Stimulated activated CD8-positive, alpha-beta memory T cell treated with anti-CD3 and anti-CD28 coated beads, Interleukin-4, amount 100 ng/mL, for 48 hours (primary cell): ENCODE data around the gene H3-3A.
"Not testable (repeated sequence)": the region's sequence is repeated elsewhere in the genome, so short reads cannot be mapped to it uniquely, and the experiment has no call there.

Experiments used
- DNase-seq: peaks from one replicate; pipeline ENCODE4 v3.0.0-alpha.2; 2020

H3-3A gene

DNA sequence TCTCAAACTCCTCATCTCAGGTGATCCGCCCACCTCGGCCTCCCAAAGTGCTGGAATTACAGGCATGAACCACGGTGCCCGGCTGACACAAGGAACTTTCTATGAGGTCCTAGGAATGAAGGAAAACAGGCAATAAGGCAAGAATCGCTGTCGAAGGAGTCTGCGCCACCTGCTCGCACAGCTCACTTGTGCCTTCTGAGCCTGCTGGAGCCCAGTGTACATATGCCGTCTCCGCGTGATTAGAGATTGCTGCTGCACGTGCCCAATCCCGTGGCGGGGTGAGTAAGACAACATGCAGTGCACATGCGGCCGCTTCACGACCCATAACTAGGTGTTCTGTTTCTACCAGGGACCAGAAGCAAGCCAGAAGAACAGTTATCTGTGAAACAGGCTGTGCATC lies 24.3 kb downstream of the H3-3A start:
- DNase-seq, result no peak

DNA sequence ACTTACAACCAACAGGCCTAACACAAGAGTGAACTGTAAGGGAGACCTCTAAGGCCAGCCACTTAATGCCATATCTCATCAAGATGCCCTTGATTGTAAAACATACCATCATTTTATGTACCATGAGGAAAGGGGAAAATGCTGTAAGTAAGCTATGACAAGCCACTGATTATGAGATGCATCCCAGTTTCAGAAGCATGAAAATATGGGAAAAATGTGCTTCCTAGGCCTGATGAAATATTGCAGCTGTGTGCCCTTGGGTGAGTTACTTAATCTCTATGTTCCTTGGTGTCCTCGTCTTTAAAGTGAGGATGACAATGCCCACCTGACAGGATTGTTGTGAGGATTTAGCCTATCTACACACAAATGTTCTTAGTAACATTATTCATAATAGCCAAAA lies 28.9 kb downstream of the H3-3A start:
- no peak for DNase-seq

DNA sequence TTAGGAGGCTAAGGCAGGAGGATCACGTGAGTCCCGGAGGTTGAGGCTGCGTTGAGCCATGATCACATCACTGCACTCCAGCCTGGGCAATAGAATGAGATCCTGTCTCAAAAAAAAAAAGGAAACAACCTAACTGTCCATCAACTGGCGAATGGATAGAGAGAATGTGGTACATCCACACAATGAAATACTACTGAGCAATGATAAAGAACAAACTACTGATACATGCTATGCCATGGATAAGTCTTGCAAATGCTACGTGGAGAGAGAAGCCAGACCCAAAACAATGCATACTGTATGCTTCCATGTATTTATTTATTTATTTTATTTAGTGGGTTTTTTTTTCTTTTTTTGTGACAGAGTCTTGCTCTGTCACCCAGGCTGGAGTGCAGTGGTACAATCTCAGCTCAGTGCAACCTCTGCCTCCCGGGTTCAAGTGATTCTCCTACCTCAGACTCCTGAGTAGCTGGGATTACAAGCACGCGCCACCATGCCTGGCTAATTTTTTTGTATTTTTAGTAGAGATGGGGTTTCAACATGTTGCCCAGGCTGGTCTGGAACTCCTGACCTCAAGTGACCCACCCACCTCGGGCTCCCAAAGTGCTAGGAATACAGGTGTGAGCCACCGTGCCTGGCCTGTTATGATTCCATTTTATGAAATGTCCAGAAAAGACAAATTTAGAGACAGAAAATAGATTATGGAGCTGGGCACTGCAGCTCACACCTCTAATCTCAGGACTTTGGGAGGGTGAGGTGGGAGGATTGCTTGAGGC lies 29.7 kb downstream of the H3-3A start:
- DNase-seq, result not testable (repeated sequence)

DNA sequence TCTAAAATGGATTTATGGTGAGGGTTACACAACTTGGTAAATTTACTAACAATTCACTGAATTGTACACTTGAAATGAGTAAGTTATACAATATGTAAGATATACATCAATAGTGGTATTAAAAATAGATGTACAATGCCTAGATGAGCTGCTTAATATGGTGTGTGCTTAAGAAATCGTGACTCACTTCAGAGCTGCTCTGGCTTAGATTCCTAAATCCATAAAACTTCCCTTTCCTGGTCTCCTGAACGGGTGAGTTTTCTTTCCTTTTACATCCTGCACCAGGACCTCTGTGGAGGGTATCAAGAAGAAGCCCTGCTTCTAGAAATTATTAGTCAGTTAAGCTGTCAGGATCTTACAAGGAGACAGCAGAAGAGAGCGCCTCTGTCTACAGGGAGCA lies 30.4 kb downstream of the H3-3A start:
- no peak for DNase-seq

DNA sequence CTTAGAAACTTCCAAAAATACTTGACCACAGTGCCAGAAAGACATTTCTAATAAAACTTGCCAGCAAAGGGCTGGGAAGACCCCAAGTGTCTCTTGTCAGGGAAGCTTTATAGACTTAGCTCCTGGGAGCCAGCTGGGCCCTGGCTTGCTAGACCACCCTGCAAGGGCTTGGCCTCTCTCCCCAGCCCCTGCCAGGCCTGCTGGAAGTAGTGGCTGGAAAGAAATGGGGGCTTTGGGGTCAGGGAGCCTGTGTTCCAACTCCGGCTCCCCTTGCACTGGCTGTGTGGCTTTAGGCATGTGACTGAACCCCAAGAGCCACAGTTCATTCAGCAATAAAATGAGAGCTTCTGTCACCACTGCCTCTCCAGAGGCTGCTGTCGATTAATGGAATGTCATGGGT lies 31.1 kb downstream of the H3-3A start:
- DNase-seq, result no peak

DNA sequence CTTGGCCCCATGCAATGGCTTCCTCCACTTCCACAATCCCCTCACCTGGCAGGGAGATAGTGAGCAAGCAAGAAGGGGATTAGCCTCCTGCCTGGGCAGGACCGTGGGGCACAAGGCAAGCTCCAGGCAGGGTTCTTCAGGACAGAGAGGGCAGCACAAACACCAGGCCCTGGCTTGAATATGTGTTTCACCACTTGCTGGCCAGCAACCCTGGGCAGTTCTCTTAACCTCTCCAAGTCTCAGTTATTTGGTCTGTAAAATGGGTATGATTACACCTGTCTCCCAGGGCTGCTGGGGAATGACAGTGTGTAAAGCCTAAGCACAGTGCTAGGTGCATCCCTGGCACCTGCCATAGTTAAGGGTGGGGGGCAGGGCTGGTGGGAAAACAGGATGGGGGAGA lies 31.9 kb downstream of the H3-3A start:
- DNase-seq, result no peak

DNA sequence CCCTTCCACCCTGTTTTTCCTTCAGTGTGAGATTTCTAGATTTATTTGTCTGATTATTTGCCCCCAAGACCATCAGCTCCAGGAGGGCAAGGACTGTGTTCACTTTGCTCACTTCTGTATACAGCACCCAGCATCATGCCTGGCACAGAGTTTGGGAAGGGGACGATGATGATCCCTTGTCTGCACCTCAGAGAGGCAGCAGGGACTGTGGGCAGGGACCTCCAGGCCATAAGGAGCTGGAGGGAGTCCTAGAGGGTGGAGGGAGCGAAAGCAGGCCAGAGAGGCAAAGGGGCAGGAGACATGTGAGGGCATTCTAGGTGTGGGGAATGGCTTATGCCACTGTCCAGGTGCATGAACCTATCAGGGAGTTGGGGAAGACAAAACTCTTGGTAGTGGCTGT lies 32.8 kb downstream of the H3-3A start:
- DNase-seq, result no peak

DNA sequence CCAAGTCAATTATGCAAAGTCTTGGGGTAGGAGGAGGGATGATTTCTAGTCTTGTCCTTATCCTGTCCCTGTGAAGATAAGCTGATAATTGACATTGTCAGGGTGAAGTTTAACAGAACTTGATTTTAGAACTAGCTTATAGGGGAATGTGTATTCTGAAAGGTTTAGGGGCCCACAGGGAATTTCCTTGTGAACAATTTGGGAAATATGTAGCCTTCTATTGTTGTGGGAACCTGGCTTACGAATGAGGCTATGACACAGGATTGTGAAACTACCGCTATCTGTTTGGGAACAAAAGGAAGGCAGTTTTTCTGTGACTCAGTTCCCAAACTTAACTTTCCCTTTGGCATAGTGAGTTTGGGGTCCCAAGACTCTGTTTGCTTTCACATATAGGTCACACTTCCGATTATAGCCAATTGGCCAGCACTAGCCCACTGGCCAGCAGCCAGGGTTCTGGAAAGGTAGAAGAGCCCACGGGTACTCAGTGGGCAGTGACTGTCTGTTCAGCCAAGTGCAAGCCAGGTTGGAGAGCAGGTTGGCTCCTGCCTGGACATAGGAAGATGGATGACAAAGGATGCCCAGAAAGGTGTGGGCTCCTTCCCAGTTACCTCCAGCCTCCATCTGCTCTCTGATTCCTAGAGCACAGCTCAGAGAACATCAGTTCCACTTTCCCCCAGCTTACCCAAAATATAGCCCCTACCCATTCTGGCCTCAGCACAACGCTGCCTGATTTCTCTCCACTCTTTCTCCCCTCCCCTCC lies 35.5 kb downstream of the H3-3A start:
- DNase-seq, result no peak

DNA sequence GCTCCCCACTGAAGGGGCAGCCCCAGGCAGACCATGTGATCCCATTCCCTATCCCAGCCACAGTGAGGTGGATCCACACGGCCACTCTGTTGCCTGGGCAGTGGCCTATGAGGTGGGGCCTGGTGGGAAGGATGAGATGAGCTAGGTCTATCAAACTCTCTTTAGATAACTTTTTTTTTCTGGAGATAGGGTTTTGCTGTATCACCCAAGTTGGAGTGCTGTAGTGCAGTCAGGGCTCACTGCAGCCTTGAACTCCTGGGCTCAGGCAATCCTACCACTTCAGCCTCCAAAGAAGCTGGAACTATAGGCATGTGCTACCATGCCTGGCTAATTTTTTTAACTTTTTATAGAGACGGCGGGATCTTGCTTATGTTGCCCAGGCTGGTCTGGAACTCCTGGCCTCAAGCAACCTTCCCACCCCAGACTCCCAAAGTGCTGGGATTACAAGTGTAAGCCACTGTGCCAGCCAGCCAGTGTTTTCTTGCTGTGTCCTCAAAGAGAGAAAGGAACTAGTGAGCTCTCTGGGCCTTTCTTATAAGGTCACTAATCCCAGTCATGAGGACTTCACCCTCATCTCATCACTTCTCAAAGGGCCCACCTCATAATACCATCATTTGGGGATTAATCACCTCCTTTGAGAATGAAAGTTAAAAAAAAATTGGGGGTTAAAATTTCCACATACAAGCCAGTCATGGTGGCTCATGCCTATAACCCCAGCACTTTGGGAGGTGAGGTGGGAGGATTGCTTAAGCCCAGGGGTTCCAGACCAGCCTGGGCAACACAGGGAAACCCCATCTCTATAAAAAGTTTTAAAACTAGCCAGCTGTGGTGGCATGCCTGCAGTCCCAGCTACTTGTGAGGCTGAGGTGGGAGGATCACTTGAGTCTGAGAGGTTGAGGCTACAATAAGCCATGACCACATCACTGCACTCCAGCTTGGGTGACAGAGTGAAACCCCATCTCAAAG lies 36.6 kb downstream of the H3-3A start:
- DNase-seq, result peak; percentile 39

DNA sequence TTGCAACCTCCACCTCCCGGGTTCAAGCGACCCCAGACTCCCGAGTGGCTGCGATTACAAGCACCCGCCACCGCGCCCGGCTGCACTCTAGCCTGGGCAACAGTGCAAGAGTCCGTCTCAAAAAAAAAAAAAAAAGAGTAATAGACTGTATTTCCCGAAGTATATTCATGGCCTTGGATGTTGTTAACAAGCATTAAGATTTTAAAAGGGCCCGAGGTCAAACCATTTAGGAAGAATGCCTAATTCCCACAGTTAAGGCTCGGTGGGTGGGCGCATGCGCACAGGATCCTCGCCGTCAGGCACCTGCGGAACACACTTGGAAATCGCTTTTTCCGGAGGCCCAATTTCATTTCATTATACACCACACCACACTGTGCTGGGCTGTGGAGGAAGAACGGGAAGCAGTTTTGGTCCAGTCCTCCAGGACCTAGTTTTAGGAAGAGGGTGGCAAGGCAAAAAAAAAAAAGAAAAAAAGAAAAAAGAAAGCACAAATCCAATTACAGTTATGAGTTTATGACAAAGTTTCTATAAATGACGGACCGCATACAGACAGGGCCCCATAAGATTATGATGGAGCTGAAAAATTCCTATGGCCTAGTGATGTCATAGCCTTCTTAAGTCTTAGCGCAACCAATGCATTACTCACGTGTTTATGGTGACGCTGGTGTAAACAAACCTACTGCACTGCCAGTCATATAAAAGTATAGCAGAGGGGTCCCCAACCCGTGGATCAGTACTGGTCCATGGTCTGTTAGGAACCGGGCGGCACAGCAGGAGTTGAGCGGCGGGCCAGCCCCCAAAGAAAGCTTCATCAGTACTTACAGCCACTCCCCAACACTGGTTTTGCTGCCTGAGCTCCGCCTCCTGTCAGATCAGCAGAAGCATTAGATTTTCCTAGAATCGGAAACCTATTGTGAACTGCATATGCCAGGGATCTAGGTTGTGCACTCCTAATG lies 38.2 kb downstream of the H3-3A start:
- DNase-seq, result peak; percentile 68

DNA sequence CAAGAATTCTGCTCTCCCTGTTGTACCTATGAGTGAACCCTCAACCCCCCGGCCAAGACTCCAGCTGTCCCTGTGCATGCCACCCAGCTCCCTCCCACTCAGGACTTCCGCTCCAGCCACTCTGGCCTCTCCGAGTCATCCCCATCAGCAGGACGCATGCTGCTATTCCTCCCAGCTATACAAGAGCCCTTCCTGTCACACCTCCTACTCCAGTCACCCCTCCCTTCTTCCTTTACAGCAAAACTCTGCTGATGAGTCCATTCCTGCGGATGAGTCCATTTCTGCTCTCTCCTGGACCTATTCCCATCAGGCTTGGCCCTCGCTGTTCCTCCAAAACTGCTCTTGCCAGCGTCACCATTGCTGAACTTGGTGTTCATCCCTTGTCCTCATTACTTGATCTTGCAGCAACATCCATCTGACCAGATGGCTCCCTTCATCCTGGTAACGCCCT lies 42.2 kb downstream of the H3-3A start:
- no peak for DNase-seq

DNA sequence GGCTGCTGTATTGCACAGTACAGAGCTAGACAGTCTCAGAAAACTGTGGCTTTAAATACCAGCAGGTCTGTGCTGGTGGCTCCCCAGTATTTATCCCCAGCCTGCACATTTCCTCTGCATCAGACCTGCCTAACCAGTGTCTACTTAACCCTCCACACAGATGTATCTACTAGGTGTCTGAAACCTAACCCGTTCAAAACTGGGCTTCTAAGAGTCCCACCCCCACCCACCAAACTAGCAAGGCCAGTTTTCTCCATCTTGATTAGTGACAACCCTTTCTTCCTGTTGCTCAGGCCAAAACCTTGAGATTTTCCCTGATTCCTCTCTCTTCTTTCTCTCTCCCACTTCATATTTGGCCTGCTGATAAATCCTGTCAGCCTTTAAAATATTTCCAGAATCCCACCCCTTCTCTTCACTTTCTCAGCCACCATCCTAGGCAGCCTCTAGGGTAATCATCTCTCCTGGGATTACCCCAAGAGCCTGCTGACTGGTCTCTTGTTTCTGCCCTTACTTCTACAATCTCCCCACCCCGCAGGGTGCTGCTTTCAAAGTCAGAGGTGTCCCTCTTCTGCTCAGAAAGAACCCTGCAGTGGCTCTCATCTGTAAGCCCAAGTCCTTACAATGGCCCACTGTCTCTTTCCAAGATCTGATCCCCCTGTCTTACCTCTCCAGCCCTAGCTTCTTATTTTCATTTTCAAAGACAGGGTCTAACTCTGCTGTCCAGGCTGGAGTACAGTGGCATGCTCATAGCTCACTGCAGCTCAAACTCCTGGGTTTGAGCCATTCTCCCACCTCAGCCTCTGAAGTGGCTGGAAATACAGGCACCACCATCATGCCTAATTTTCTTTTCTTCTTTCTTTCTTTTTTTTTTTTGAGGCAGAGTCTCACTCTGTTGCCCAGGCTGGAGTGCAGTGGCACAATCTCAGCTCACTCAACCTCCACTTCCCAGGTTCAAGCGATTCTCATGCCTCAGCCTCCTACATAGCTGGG lies 45.2 kb downstream of the H3-3A start:
- DNase-seq, result no peak

DNA sequence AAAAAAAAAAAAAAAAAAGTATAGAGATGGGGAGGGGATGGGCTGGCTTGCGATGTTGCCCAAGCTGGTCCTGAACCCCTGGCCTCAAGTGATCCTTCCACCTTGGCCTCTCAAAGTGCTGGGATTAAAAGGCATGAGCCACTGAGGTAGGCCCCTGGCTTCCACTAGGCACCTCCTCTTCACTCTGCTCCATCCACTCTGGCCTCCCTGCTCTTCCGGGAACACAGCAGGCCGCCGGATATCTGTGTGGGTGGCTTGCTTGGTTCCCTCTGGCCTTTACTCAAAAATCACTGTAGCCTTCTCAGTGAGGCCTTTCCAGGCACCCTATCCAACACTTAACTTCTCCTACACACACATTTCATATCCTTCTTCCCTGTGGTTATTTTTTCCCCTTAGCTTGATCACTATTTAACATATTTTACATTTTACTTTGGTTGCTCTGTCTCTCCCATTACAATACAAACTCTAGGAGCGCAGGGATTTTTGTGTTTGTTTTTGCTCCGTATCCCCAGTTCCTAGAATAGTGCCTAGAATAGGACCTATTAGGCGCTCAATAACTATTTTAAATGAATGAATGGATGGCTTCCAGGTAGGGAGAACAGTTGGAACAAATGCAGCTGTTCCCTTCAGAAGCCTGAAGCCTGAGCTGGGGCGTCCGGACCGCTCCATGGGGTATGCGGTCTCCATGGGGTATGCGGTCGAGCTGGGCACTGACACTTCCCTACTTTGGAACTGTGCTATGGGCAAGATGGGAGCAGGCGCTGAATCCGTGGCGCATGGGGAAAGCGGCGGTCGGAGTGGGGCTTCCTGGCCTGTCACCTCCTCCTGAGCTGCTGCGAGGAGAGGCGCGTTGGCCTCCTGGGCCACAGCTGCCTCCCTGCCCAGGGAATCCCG lies 46.7 kb downstream of the H3-3A start:
- DNase-seq, result no peak

DNA sequence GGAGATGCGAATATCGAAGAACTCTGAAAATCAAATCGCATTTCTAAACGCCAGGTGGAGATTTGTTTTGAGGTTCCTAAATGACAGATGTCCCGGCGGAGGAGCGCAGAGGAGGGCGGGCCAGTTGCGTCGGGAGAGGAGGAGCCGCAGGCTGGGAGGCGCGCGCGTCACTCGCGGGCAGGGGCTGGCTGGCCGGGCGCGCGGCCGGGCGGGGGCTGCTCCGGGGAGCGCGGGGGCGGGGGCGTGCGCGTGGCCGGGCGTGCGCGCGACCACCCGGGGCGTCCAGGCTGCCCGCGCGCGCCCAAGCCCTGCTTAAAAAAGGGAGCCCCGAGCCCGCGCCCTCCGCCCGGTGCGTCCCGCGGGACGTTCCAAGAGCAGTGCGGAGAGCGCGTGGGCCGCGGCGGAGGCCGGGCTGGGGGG lies 47.3 kb downstream of the H3-3A start:
- DNase-seq, result peak; percentile 87

DNA sequence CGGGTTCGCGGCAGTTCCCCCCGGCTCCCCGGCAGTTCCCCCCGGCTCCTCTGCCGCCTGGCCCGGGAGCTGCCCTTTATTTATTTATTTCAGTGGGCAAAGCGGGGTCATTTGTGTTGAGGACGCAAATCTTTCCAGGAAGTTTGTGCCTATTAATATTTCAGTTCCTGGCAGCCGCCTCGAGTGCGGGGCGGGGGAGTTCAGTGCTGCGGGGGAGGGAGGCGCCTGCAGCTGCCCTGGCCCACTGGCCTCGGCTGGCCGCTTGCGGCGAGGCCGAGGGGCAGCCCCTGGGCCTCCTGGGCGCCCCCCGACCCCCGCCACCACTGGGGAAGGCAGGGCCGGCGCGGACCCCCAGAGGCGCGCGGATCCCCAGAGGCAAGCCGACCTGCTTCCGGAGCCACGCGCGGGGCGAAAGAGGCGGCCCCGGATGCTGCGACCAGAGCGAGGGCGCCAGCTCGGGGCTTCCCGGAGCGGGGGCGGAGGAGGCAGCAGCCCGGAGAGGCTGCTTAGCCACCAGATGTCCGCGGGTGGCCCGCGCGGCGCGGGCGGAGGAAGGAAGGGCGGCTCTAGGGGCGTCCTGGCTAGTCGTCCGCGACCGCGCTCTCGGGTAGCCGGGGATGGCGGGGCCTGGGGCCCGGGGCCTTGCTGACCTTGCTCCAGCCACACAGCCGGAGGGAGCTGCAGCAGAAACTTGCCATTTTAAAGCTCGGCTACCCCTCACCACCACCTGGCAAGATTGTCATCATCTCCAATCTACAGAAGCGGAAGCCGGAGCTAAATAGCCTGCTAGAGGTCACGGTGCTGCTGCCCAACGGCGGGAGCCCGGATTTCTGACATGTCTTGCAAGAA lies 48.0 kb downstream of the H3-3A start:
- DNase-seq, result peak; percentile 79

DNA sequence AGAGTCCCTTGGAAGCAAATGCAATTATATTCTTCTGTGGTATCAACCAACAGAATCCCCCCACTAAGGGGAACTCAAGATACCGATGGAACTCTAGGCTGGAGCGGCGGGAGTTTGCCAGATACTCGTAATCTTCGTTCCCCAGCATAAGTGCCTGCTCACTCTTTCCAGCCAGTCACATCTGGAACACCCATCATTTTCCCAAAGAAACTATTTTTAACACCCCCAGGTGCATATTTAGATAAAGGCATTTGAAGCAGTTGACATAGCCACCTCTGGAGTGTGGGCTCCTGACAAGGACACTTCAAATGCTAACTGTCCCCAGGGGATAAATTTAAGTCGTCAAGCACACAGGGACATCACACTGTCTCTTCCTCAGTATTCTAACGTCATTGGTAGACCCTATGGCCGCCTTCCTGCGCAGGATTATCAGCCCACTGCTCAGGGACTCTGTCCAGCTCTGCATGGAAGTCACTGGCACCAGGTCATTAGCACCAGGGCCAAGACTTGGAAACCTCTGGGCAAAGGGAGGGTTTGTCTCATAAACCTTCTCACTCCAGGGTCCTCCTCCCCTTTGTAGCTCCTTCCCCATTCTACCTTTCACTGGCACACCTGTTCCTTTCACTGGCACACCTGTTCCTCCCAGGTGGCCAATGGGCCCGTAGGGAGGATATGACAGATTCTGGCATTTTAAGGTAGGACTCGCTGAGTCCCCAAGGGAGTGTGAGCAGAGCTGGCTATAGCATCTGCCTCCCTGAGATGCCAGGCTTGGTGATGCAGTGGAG lies 48.8 kb downstream of the H3-3A start:
- no peak for DNase-seq

DNA sequence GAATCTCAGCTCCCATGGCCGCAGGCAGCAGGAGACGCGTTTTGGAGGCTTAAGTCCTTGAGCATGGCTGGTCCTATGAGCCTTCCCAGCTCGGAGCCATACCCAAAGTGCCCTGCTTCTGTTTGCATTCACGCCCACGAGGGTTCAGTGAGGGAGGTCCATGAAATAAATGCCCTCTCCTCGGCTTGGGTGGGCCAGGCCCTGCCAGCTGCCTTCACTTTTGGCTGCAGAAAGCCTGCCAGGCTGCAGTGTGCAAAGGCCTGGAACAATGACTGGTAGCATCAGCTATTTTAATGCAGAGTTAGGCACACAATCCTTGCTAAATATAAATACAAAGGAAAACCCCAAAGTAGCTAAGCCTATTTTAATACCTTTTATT lies 49.4 kb downstream of the H3-3A start:
- DNase-seq, result no peak

DNA sequence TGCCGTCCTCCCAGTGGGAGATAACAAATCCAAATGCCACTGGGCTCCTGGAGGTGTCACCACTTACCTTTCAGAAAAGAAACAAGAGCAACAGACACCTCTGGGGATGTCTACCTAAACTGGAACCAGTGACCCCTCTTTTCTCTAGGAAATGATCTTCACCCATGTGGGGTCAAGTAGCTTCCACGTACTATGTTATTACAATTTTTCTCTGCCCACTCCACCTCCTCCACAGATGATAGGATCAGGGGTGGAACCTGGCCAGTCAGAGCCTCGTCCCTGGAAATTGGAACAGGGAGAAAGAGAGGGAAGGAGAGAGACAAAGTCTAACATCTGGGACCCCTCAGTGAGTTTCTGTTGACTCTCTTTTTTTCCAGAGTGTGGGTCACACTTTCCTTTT lies 50.1 kb downstream of the H3-3A start:
- no peak for DNase-seq
